GM15510 (cell line): ENCODE data around the gene PRUNE2.

Experiments
- POLR2A ChIP-seq: IDR thresholded peaks from 3 replicates; pipeline ENCODE4 v1.6.1; 2011; ENCODE audit warnings: borderline replicate concordance; ENCODE audit not compliant: insufficient read length; ENCODE audit errors: extremely low read depth

The PRUNE2 gene

DNA sequence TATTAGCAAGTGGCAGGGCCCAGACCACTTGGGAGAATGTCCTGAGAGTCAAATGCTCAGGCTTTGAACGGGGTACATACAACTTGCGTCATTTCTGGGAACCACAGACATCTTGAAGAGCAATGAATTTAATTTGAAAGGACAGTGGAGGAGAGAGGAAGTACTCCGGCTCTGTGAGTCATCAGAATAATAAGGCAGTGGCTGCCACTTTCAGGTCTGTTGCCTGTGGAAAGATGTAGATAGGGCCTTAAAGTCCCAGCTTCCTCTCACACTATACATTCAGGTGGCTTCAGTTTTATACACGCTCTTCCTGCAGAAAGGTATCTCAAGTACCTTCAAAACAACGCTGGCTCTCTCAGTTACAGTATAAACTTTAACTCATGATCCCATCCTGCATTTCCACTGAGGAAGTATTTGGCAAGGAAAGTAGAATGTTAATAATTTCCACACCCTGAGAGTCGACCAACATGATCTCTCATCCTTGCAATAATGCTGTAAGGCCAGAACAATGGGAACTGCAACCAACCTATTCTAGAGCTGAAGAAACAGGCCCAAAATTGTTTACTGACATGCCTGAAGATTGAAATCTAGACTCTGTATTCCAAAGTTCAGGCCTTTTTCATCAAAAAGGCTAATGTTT lies 6.8 kb upstream of the PRUNE2 start:
- no peak for TF ChIP-seq POLR2A

DNA sequence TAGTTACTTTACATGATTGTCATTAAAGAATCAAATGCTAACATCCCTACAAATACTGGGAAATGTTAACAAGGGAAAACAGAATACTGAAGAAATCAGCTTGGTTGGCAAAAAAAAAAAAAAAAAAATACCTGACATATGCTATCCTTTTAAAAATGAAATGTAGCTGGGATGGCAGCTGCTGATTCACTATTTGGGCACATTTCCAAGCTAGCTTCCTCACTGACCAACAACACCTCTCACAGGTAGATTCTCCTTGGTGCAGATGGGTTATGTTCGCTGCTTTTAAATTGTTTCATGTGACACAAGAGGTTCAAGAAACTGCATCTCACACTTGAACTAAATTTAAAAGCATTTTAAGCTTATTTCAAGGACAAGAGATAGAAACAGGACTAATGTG lies 6.1 kb upstream of the PRUNE2 start:
- TF ChIP-seq POLR2A = no peak

DNA sequence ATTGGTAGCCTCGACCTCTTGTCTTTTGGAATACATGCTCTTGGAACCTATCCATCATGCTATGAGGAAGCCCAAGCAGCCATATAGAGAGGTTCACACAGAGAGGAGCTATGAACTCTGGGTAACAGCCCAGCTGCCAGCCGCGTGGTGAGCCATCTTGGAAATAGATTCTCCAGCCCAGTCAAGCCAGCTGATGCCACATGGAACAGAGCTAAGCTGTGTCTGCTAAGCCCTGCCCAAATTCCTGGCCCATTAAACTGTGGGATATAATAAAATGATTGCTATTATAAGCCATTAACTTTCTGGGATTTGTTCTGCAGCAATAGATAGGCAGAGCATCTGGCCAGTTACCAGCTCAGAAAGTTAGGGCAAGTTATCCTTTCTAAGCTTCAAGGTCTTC lies 4.9 kb upstream of the PRUNE2 start:
- TF ChIP-seq POLR2A = no peak

DNA sequence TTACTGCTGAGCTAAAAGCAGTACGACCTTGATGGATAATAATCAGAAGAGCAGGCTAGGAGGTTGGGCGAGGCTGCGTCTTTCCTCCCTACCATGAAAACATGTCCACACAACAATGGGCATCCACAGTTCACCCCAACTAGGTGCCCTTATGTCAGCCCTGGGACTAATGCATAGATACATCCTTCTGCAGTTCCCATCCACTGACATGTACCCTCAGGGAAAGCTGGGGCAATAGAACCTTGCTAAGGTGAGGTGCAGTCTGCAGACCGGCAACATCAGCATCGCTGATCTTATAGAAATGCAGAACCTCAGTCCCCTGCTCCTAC lies 697 bp upstream of the PRUNE2 start:
- no peak for TF ChIP-seq POLR2A

DNA sequence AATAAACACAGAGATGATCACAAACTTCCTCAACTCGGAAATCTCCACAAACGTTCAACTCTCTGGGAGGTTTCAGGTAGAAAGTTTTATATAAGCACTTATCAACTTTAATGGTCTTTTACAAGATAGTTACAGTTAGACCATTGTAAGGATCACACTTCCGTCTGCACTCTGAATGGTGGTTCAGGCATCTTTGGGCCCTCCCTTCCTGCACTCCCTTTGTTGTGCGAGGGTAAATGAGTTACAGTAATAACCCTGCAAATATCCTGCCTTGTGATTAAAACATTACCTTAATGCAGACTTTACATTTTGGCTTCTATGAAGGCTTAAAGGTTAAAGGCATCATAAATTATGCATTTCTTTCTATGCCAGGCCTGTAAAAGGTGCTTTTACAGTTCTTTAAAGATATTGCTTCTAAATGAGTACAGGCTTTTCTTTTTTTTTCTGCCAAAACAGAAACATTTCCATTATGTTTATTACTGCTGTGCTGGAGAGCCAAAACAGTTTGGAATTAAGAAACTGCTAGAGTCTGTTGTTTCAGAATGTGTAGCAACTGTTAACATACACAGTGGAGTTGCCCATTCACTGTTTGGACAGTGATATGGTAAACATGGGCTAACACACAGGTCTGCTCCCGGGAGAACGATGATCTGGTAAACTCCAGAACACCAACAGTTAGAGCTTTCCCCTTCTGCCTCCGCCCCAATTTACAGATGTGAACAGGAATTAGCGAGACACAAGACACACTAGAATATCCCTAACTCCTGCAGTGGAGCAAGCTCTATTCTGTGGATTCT lies 1.1 kb downstream of the PRUNE2 start:
- TF ChIP-seq POLR2A = no peak

DNA sequence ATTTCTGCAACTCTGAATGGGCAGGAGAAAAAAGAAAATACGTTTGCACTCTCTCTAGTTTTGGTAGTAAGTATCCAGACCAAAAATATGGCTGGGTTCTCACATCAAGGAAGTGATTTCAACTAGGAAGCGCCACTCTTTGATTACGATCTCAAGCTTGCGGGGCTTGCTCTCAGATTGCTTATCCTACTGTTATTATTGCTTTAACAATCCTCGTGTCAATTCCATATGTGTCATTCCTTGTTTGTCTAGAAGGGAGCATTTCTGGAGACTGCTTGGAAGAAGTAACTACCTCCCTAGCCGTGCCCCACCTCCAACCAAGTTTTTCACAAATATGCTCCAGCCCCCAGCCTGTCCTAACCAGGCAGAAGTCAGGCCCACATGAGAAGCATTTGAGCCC lies 3.5 kb downstream of the PRUNE2 start:
- no peak for TF ChIP-seq POLR2A

DNA sequence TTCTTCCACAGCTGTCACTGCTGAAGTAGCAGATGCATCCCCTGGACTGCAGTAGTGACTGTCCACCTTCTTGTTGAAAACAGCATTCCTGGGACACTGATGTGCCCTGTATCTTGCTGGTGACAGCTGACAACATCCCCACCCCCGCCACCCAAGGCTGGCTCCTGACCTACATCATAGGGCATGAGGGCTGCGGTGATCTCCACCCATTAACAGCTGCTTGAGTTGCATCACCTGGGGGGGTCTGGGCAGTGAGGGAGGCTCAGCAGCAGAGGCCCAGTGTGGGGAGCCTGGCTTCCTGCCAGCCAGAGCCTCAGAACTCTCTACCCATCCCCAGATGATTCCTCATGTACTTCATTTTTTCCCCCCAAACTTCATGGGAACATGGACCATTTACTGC lies 4.1 kb downstream of the PRUNE2 start:
- TF ChIP-seq POLR2A = no peak

DNA sequence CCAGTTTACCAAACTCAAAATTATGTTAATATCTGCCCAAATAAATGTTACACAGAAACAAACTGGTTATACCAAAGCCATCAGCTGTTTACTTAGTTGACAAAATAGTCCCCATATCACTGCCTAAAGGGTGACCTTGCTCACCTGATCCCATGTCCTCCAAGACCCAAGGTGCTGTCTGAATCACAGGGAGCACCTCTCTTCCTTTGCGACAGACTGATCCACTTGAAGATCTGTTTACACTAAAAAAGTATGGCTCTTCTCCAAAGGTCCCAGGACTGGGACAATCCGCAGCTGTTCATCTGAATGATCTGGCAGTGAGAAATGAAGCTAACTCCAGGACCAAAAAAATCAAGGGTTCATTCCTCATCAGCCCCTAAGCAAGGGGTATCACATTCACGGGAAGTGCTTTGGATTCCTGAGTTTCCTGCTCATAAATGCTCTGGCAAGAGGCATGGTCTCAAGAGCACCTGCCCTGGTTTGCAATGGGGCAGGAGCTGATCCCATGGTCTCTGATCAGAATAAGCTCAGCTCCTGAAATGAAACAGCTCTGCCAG lies 5.0 kb downstream of the PRUNE2 start:
- TF ChIP-seq POLR2A = no peak

DNA sequence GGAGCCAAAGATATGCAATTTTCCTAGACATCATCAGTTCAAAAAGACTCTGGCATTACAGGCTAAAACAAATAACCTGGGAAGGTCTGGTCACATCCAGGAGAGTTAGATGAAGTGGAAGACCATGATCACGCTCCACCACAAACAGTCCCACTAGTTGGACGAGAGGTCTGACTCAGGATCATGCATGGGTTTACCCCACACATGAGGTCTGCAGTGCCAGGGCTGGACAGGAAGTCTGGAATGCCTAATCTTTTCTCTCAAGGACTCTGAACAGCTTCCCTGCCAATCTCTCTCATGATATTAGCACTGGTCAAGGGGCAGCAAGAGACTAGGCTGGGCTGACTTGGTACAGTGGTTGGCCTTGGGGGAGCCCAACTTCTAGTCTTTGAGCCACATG lies 7.1 kb downstream of the PRUNE2 start:
- no peak for TF ChIP-seq POLR2A

DNA sequence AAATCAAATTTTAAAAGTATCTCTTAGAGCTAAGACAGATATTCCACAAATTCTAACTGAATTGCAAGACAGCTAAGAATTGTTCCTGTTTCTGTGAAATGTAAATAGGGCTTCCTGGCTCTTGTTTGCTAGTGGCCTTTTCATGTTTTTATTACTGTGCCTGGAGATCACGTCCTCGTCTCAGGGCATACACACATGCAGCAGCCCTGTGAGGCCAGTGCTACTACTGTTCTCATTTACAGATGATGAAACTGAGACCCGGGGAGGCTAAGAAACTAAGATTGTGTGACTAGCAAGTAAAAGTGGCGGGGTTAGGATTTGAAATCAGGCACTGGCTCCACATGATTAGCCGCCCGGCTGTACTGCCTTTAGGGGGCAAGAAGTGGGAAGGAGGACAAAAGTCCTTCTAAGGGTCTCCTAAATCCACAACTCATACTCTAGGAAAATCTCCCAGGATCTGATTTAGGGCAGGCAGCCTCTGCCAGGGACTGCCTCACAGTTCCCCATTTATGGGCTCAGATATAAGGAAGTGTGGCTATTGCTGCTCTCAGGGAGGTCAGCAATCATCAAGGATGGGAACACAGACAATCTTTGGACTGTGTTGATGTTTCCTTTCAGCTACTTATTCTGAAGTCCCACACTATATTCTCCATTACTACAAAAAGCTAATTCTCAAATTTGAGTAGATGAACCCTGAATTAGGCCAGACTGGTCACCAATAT lies 7.9 kb downstream of the PRUNE2 start:
- no peak for TF ChIP-seq POLR2A

DNA sequence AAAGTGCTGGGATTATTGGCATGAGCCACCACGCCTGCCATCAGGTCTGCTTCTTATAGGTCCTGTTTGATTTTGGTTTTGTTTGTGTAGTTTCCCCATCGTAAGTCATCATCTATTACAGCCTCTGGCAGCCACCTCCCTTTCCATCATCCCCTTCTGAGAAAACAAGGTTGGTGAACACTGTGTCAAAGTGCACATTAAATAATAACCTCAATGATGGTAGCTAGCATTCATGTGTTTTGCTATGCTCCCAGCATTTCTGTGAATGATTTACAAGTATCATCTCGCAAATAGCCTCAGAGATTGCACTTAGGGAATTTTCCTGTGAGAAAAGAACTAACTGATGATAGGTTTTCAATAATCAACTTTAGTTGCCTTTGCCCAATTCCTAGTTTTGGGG lies 9.9 kb downstream of the PRUNE2 start:
- TF ChIP-seq POLR2A = no peak

DNA sequence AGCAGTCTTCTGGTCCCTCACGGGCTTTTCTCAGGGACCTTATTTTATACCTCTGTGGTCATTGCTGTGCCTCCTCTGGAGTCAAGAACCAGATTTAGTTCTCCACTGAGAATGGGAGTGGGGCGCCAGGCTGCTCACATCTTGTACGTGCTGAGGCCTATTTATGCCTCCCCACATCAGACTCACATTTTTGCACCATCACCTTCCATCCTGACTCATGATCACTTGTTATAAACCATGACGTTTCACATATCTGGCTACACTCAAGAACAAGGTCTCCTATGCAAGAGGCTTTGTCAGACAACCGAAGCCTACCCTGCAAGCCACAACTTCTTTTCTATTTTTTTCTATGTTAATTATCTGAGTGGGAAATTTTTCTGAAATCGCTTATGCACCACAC lies 10.7 kb downstream of the PRUNE2 start:
- TF ChIP-seq POLR2A = no peak

DNA sequence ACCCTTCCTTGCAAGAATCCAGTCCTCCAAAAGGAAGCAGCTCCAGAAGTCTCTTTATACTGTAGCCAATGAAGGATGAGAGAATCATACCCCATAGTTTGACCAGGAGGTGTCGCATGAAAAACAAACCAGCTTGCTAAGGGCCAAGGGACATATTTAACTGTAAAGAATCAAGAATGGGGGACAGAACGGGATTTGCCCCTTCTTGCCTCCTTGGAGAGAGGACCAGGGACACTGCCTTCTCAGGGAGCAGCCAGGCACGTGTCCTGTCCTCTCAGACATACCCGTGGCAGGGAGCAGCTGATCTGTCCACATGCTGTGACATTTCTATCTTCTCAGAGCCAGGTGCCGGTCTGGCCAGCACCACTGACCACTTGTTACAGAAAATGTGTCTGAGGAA lies 11.7 kb downstream of the PRUNE2 start:
- no peak for TF ChIP-seq POLR2A

DNA sequence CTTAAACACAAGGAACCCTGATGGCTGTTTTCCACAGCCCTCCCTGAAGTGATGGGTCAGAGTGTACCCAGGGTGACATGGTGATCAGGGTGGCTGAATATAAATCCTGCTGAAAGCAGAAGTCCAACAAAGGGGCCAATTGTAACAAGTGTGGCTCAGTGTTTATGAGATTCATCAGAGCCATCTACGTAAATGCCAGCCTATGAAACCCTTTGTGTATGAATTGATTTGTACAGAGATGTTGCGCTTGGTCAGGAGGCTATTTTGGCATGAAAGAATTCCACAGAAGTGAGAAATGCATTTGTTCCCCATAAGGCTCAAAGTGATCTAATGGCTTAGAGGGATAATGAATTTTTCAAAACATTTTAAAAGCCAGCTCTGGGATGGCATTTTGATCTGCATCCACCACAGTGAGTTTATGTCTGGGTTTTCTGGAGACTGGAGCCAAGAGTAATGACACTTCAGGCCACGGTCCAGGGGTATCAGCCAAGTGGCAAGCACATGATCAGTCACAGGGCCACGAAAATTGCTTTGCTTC lies 12.4 kb downstream of the PRUNE2 start:
- TF ChIP-seq POLR2A = no peak

DNA sequence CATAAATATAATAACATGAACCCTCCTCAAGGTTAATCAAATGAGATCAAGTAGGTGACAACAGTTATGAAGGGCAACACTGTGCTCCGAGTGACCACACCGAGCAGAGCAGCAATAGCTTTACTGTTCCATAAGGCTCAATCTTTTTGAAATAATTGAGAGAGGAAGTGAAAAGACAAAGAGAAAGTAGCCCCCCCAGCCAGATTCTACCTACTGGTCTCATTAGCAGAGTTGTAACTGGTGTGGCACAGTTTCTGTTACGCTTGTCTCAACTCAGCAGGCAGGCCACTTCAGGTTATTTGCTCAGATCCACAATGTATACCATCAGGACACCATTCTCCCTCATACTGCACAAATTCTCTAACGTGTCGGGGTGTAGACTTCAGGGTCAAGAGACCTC lies 14.0 kb downstream of the PRUNE2 start:
- TF ChIP-seq POLR2A = no peak
